ENCODE data around the gene MINDY4B. TPM values are rescaled to one million over a fixed set of nuclear protein-coding genes. Genes with fewer than 3 reads are reported as not detected.

Gene MINDY4B
- total RNA-seq = not detected

DNA sequence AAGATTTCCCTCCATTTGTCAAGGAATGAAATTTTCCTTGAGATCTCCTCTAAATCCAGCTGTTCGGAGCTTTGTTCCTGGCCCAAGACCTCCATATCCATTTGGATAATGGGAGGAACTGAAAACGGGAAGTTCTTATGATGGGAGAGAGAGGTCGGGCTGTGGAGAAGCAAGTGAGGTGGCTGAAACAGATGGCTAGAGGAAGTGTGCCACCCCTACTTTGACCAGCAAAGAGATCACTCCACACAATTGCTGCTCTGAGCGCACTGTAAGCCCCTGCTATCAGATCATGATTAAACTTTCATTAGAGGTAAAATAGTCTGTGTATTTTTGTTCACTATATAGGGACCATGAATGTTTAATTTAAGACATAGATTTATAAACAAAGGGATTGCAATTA lies at the start of gene MINDY4B:
Gene MINDY4B, minus strand, starts transcription at position 101 of the 400 bp plus-strand sequence. Its CDS starts 0 bp downstream, at position 101.
- no peaks in the 10 kb centered on the region for H3K4me1 Mint-ChIP-seq
- no peaks in the 10 kb centered on the region for H3K9me3 Mint-ChIP-seq (ENCODE audit: low read depth)
- ChIA-PET CTCF (no interaction called here), POLR2A (no interaction called here)
- intact Hi-C loops (cut with DNase I, micrococcal nuclease) = no loop called here
- H3K36me3 Mint-ChIP-seq (ENCODE audit: low read depth) = no peaks in the 10 kb centered on the region
- DNase-seq (no peak), ATAC-seq (no peak)
- H3K27ac Mint-ChIP-seq = no peak within 1 kb of the TSS
- H3K4me3 Mint-ChIP-seq = no peak within 1 kb of the TSS
- H3K27me3 Mint-ChIP-seq = peaks cover 4% of the 10 kb centered on the region

DNA sequence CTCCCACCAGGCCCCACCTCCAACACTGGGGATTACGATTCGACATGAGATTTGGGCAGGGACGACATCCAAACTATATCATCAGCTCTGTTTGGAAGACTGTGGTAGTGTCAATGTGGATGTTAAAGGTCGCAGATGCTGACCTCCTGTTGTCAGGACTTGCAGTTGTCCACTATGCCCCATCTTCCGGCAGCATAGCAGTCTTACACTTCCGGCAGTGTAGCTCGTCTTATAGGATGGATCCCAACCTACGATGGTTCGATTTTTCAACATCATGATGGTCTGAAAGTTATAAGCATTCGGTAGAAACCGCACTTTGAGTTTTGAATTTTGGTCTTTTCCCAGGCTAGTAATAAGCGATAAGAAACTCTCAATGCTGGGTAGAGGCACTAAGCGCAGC lies 46.7 kb upstream of the MINDY4B start:
- Mint-ChIP-seq H3K9me3 (ENCODE audit: low read depth) (no peaks in the 10 kb centered on the region), H3K4me3 (no peak overlapping the region), H3K27me3 (peaks cover 21% of the 10 kb centered on the region), H3K36me3 (ENCODE audit: low read depth) (no peaks in the 10 kb centered on the region), H3K27ac (no peak overlapping the region), H3K4me1 (no peaks in the 10 kb centered on the region)
- DNase-seq (no peak), ATAC-seq (no peak)
- intact Hi-C loops (cut with DNase I, micrococcal nuclease) = no loop called here
- ChIA-PET CTCF (interaction anchor here (0.6 to 1.0 kb wide), 2 partner anchors 28 to 699 kb away, joined by 3 read pairs; no protein-coding TSS in a partner anchor), POLR2A (no interaction called here)

DNA sequence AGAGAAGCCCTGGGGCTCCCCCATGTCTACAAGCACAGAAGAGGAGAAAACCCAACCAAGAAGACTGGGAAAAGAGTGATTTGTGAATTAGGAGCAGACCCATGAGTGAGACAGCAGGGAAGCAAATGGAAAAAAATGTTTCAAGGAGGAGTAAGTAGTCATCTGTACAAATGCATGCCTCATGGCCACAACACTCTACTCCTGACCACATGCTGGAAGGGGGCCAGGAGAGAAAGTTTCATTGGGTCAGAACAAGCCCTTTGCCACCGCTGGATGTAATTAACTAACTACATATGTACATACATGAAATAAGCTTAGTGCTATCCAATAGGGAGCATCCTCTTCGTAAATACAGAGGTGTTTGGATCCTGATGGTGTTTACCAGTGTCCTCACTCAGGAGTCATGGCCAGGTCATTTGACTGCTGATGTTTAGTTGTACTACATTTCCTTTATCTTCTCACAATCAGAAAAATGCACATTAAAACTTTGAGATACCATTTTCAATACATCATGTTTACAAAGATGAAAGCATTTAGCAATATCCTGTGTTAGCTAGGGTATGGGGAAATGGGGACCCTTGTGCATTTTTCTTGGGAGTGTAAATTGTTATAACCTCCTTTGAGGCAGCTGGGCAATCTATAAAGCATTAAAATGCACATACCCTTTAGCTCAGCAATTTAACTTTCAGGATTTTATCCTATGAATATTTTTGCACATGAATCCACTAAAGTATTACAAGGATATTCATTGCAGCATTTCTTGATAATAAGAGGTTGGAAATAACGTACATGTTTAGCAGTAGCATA lies 40.2 kb upstream of the MINDY4B start:
- H3K9me3 Mint-ChIP-seq (ENCODE audit: low read depth) = no peaks in the 10 kb centered on the region
- peaks cover 27% of the 10 kb centered on the region for H3K27me3 Mint-ChIP-seq
- H3K4me1 Mint-ChIP-seq = no peaks in the 10 kb centered on the region
- DNase-seq = no peak
- H3K36me3 Mint-ChIP-seq (ENCODE audit: low read depth) = no peaks in the 10 kb centered on the region
- ChIA-PET CTCF (interaction anchor here (1.3 kb wide), 1 partner anchor 158 kb away, joined by 3 read pairs; no protein-coding TSS in a partner anchor), POLR2A (interaction anchor here (0.5 kb wide), 1 partner anchor 15 kb away, joined by 3 read pairs; no protein-coding TSS in a partner anchor)
- no peak overlapping the region for H3K27ac Mint-ChIP-seq
- ATAC-seq = no peak
- intact Hi-C loops (cut with DNase I, micrococcal nuclease) = no loop called here
- no peak overlapping the region for H3K4me3 Mint-ChIP-seq

DNA sequence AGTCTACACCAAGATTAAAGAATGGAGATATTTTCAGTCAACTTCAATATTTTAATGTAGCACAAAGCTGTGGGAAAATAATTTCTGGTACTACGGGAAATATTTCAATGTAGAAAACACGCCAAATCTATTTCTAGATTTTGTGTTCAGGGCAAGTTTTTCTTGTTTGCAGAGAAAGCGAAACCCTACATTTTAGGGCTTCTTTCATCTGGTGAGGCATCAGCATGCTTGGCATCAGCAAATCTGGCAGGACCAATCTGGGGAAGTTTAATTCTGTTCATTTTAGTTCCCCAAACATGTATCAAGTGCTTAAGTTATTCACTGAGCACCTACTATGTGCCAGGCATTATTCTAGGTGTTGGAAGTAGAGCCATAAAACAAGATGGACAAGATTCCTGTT lies 37.0 kb upstream of the MINDY4B start:
- Mint-ChIP-seq H3K27ac (no peak overlapping the region), H3K4me3 (no peak overlapping the region)
- intact Hi-C loops (cut with DNase I, micrococcal nuclease) = no loop called here

DNA sequence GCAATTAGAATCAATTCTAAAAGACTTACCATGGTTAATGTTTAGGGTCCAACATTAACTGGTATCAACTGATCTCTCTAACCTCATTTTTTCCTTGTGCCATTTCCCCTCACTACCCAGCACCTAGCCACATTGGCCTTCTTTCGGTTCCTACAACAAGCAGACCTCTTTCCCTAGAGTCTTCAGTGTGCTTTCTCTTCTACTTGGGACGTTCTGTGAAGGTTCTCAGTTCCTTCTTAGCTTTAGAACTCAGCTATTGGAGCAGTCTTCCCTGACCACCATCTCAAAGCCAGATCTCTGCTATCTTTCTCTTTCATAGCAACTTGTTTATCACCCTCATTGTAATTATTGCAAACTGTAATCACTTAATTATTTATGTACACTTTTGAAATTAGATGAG lies 31.5 kb upstream of the MINDY4B start:
- intact Hi-C loops (cut with DNase I, micrococcal nuclease) = no loop called here
- H3K36me3 Mint-ChIP-seq (ENCODE audit: low read depth) = no peaks in the 10 kb centered on the region

More for the DNA sequence above, 37.0 kb upstream of the MINDY4B start:
- DNase-seq (no peak), ATAC-seq (no peak)
- CTCF ChIA-PET = no interaction called here
- POLR2A ChIA-PET = no interaction called here
- H3K36me3 Mint-ChIP-seq (ENCODE audit: low read depth) = no peaks in the 10 kb centered on the region
- H3K9me3 Mint-ChIP-seq (ENCODE audit: low read depth) = no peaks in the 10 kb centered on the region
- H3K4me1 Mint-ChIP-seq = no peaks in the 10 kb centered on the region
- peaks cover 23% of the 10 kb centered on the region for H3K27me3 Mint-ChIP-seq

DNA sequence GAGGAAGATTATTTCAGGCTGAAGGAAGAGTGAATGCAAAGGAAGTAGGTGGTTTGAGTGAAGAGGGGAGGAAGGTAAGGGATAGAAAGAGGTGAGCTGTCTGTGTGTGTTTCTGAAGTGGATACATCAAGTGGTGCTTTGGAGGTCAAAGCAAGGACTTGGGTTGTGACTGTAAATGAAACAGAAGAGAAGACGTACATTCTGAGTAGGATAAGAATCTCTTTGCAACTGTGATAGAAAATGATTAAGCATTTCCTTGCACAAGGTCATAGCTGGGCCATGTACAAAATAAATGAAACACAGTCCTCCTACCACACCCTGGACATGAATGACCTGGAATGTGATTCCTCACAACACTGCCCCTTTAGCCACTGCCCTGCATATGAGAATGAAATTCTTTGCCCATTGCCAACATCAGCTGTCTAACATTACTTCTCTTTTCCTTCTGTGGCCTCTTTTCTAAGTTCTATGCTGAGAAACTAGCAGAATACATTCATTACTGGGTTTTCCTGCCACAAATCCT lies 28.3 kb upstream of the MINDY4B start:
- no peak for DNase-seq
- intact Hi-C loops (cut with DNase I, micrococcal nuclease) = no loop called here
- H3K4me1 Mint-ChIP-seq = no peaks in the 10 kb centered on the region
- H3K9me3 Mint-ChIP-seq (ENCODE audit: low read depth) = no peaks in the 10 kb centered on the region
- no peak overlapping the region for H3K4me3 Mint-ChIP-seq
- POLR2A ChIA-PET = interaction anchor here (0.6 kb wide), 1 partner anchor 180 kb away, joined by 3 read pairs; no protein-coding TSS in a partner anchor
- no peak overlapping the region for H3K27ac Mint-ChIP-seq
- ATAC-seq = peak; percentile 44
- CTCF ChIA-PET = interaction anchor here (2.0 kb wide), 1 partner anchor 8 kb away, joined by 9 read pairs; no protein-coding TSS in a partner anchor
- H3K27me3 Mint-ChIP-seq = peaks cover 22% of the 10 kb centered on the region
- H3K36me3 Mint-ChIP-seq (ENCODE audit: low read depth) = no peaks in the 10 kb centered on the region

More for the DNA sequence above, 31.5 kb upstream of the MINDY4B start:
- Mint-ChIP-seq H3K9me3 (ENCODE audit: low read depth) (no peaks in the 10 kb centered on the region), H3K27me3 (peaks cover 21% of the 10 kb centered on the region), H3K4me1 (no peaks in the 10 kb centered on the region), H3K27ac (no peak overlapping the region), H3K4me3 (no peak overlapping the region)
- no peak for DNase-seq
- POLR2A ChIA-PET = no interaction called here
- CTCF ChIA-PET = no interaction called here
- no peak for ATAC-seq

DNA sequence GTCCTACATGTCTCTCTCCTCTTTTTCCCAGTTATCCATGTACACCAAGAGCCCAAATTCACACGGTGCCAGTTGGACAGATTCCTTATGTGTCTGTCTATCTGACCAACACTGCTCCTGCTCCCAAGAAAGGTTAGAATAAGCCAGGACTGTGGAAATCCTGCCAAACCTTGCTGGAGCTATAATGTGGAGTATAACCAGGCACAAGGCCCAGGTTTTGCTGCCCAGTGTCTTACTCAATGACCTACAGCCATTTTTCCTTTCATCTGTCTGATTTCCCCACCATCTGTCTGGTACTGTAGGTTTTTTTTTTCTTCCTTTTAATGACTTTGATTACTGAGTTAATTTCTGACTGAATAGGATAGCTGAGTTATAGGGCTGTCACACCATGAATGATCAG lies 26.5 kb upstream of the MINDY4B start:
- intact Hi-C loops (cut with DNase I, micrococcal nuclease) = no loop called here
- ChIA-PET CTCF (interaction anchor here (0.7 kb wide), 2 partner anchors 303 to 312 kb away, joined by 3 to 4 read pairs; no protein-coding TSS in a partner anchor), POLR2A (no interaction called here)
- Mint-ChIP-seq H3K36me3 (ENCODE audit: low read depth) (no peaks in the 10 kb centered on the region), H3K27me3 (peaks cover 15% of the 10 kb centered on the region), H3K9me3 (ENCODE audit: low read depth) (no peaks in the 10 kb centered on the region), H3K4me3 (no peak overlapping the region), H3K27ac (no peak overlapping the region), H3K4me1 (no peaks in the 10 kb centered on the region)
- DNase-seq = no peak
- ATAC-seq = no peak

DNA sequence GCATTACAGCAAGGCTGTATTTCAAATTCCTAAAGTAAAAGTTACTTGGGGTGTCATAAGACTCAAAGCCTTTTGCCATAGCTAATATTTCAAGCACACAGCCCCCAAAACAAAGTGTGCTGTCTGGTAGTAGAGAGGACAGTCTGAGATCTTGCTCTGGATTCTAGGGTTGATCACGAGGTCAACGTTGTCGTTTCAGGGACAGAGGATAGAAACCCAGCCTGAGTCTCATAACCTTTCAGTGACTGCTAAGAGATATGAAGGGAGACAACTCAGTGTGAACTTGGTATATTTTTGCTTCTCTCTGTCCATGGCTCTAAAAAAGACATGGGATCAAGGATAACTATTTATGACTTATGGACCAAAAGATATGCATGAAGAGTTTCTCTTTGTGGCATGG lies 25.6 kb upstream of the MINDY4B start:
- DNase-seq (no peak), ATAC-seq (no peak)
- Mint-ChIP-seq H3K9me3 (ENCODE audit: low read depth) (no peaks in the 10 kb centered on the region), H3K4me3 (no peak overlapping the region), H3K4me1 (no peaks in the 10 kb centered on the region), H3K27ac (no peak overlapping the region), H3K36me3 (ENCODE audit: low read depth) (no peaks in the 10 kb centered on the region), H3K27me3 (peaks cover 12% of the 10 kb centered on the region)
- CTCF ChIA-PET = interaction anchor here (0.7 to 0.8 kb wide), 2 partner anchors 143 to 203 kb away, joined by 3 read pairs; no protein-coding TSS in a partner anchor
- intact Hi-C loops (cut with DNase I, micrococcal nuclease) = no loop called here
- POLR2A ChIA-PET = interaction anchor here (0.7 kb wide), 1 partner anchor 15 kb away, joined by 3 read pairs; no protein-coding TSS in a partner anchor

DNA sequence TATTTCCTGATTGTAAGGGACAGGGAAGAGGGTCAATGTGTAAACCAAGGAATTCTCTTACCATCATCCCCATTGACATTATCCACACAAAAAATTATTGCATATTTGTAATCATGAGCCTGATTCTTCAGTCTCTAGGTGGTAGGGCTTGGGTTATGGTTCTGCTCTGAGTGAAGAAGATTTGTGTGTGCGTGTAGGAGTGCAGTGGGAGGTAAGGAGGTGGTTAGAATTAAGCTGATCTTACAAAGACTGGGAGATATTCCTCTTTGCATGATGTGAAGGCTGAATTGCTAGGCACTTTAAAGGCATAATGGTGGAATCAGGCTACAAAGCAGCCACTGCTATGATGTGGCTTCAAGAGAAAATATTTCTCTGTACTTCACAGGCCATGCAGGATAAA lies 23.0 kb upstream of the MINDY4B start:
- peaks cover 13% of the 10 kb centered on the region for H3K27me3 Mint-ChIP-seq

DNA sequence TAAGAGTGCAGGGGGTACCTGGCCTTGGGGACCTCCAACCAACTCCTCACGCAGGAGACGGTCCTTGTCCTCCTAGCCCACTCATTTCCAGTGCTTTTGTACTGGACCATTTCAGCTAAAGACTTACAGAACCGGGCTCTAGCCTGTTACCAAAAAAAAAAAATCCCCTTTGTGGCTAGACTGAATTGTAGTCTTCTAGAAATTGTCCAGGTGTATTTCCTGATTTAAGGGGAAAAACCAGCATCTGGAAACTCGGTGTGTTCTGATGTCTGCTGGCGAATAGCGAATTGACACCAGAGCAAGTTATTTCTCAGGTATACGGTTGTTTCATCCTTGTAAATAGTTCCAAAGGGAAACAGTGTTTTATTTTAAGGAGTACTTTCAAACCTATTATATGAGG lies 21.1 kb upstream of the MINDY4B start:
- intact Hi-C loops (cut with DNase I, micrococcal nuclease) = loop anchor here in 1 of 2 experiments (5.0 kb wide), 1 partner anchor 356 kb away; no protein-coding TSS in a partner anchor
- peaks cover 7% of the 10 kb centered on the region for H3K27me3 Mint-ChIP-seq
- ATAC-seq (no peak), DNase-seq (no peak)
- H3K4me1 Mint-ChIP-seq = no peaks in the 10 kb centered on the region
- no peaks in the 10 kb centered on the region for H3K9me3 Mint-ChIP-seq (ENCODE audit: low read depth)
- no peak overlapping the region for H3K27ac Mint-ChIP-seq
- ChIA-PET POLR2A (no interaction called here), CTCF (interaction anchor here (0.7 to 2.1 kb wide), 12 partner anchors 8 to 230 kb away, joined by 3 to 11 read pairs (median 4); partner anchors contain the start of gene MED12L)
- H3K36me3 Mint-ChIP-seq (ENCODE audit: low read depth) = no peaks in the 10 kb centered on the region
- H3K4me3 Mint-ChIP-seq = no peak overlapping the region

More for the DNA sequence above, 23.0 kb upstream of the MINDY4B start:
- H3K4me3 Mint-ChIP-seq = no peak overlapping the region
- ChIA-PET POLR2A (no interaction called here), CTCF (no interaction called here)
- H3K9me3 Mint-ChIP-seq (ENCODE audit: low read depth) = no peaks in the 10 kb centered on the region
- no peak overlapping the region for H3K27ac Mint-ChIP-seq
- DNase-seq (no peak), ATAC-seq (no peak)
- H3K36me3 Mint-ChIP-seq (ENCODE audit: low read depth) = no peaks in the 10 kb centered on the region
- intact Hi-C loops (cut with DNase I, micrococcal nuclease) = loop anchor here in 1 of 2 experiments (5.0 kb wide), 1 partner anchor 354 kb away; no protein-coding TSS in a partner anchor
- no peaks in the 10 kb centered on the region for H3K4me1 Mint-ChIP-seq

DNA sequence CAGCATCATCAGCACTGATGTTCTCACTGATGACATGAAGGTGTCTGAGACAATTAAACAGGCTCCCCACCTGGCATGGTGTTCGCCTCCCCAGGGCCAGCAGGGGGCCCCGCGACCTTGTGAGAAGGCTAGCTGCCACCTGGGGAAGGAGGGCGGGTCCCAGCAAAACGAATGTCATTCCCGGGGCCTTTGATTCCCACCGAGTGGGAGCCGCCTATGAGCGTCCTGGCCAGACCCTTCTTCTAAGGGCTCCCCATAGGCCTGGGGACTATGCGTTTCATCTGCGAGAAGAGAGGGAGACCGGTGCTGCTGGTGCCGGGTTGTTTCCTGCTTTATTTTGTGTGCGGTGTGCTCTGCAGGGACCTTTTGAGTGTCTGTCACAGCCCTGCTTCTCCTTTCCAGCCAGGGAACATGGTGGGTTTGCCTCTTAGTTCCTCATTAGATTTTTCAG lies 20.5 kb upstream of the MINDY4B start:
- ATAC-seq (peak; percentile 93), DNase-seq (peak; percentile 80)
- H3K27me3 Mint-ChIP-seq = peaks cover 7% of the 10 kb centered on the region
- H3K9me3 Mint-ChIP-seq (ENCODE audit: low read depth) = no peaks in the 10 kb centered on the region
- intact Hi-C loops (cut with DNase I, micrococcal nuclease) = loop anchor here (1.0 to 5.0 kb wide), 3 partner anchors 161 to 357 kb away; no protein-coding TSS in a partner anchor
- H3K27ac Mint-ChIP-seq = no peak overlapping the region
- H3K4me1 Mint-ChIP-seq = no peaks in the 10 kb centered on the region
- H3K36me3 Mint-ChIP-seq (ENCODE audit: low read depth) = no peaks in the 10 kb centered on the region
- H3K4me3 Mint-ChIP-seq = peak overlapping the region; percentile 19
- CTCF ChIA-PET = interaction anchor here (0.7 to 2.1 kb wide), 13 partner anchors 8 to 230 kb away, joined by 3 to 11 read pairs (median 4); partner anchors contain the start of gene MED12L
- POLR2A ChIA-PET = no interaction called here
